Neural cell (in vitro differentiated cells): ENCODE data around the gene B3GALT6. TPM values are rescaled to one million over a fixed set of nuclear protein-coding genes. Genes with fewer than 3 reads are reported as not detected.

Source experiments
- H2AFZ ChIP-seq: fragments of 200-600, 300-800 bp; sonication (generic), shearing (Covaris generic); 2 replicates; pipeline ENCODE4 v1.6.0; 2014; ENCODE audit warnings: low read depth, mild to moderate bottlenecking, antibody characterized with exemption, low read length, moderate library complexity
- H3F3A ChIP-seq: fragments of 200-600 bp; shearing (Covaris generic); 2 replicates; pipeline ENCODE4 v1.6.1; 2016; ENCODE audit warnings: mild to moderate bottlenecking, moderate library complexity, mixed read lengths, antibody characterized with exemption, low read length; ENCODE audit not compliant: insufficient read depth, poor library complexity, severe bottlenecking
- H3K27ac ChIP-seq: fragments of 200-600, 300-800 bp; sonication (generic), shearing (Covaris generic); 2 replicates; pipeline ENCODE4 v1.5.1; 2014; ENCODE audit warnings: mild to moderate bottlenecking, low read length, moderate library complexity
- H3K27me3 ChIP-seq: fragments of 300-800, 200-600 bp; sonication (generic), shearing (Covaris generic); 2 replicates; pipeline ENCODE4 v1.6.0; 2014; ENCODE audit warnings: mild to moderate bottlenecking, low read depth, low read length, moderate library complexity; ENCODE audit not compliant: insufficient read depth
- H3K36me3 ChIP-seq: fragments of 300-800, 200-600 bp; sonication (generic), shearing (Covaris generic); 2 replicates; pipeline ENCODE4 v1.5.1; 2014; ENCODE audit warnings: mild to moderate bottlenecking, antibody characterized with exemption, low read length, moderate library complexity; ENCODE audit not compliant: insufficient read depth
- H3K4me2 ChIP-seq: fragments of 300-800, 200-600 bp; sonication (generic), shearing (Covaris generic); 2 replicates; pipeline ENCODE4 v1.6.0; 2014; ENCODE audit warnings: mild to moderate bottlenecking, low read length
- H3K4me3 ChIP-seq: fragments of 300-800, 200-600 bp; sonication (generic), shearing (Covaris generic); 2 replicates; pipeline ENCODE4 v1.5.1; 2014; ENCODE audit warnings: mild to moderate bottlenecking, low read length, moderate library complexity
- H3K79me2 ChIP-seq: fragments of 200-600 bp; shearing (Covaris generic); replicated peaks from 2 replicates; pipeline ENCODE4 v1.6.0; 2014; ENCODE audit warnings: mild to moderate bottlenecking, low read length, moderate library complexity; ENCODE audit not compliant: insufficient read depth
- H3K9ac ChIP-seq: fragments of 300-800, 200-600 bp; sonication (generic), shearing (Covaris generic); 2 replicates; pipeline ENCODE4 v1.6.1; 2016; ENCODE audit warnings: mild to moderate bottlenecking, low read length, mixed read lengths
- H3K9me2 ChIP-seq: fragments of 200-600 bp; shearing (Covaris generic); 2 replicates; pipeline ENCODE4 v1.6.1; 2016; ENCODE audit warnings: mild to moderate bottlenecking, low read length, mixed read lengths; ENCODE audit not compliant: insufficient read depth
- H3K9me3 ChIP-seq: fragments of 200-600, 300-800 bp; sonication (generic), shearing (Covaris generic); 2 replicates; pipeline ENCODE4 v1.6.1; 2016; ENCODE audit warnings: mild to moderate bottlenecking, mixed run types, low read length, moderate library complexity, mixed read lengths
- H4K20me1 ChIP-seq: fragments of 200-600 bp; shearing (Covaris generic); 2 replicates; pipeline ENCODE4 v1.6.1; 2016; ENCODE audit warnings: mild to moderate bottlenecking, mixed run types; ENCODE audit not compliant: insufficient read depth
- EP300 ChIP-seq: fragments of 450-650 bp; conservative IDR thresholded peaks from 2 replicates; pipeline ENCODE4 v1.6.1; 2014; ENCODE audit warnings: antibody characterized with exemption, mild to moderate bottlenecking, moderate library complexity; ENCODE audit not compliant: poor library complexity, severe bottlenecking
- EZH2 ChIP-seq: fragments of 200-600, 300-800 bp; shearing (Covaris generic), sonication (generic); IDR thresholded peaks from 2 replicates; pipeline ENCODE4 v1.6.1; 2014; ENCODE audit warnings: antibody characterized with exemption, low read length, borderline replicate concordance, mild to moderate bottlenecking; ENCODE audit not compliant: insufficient read depth, poor library complexity, severe bottlenecking
- MXI1 ChIP-seq: fragments of 450-650 bp; conservative IDR thresholded peaks from 2 replicates; pipeline ENCODE4 v1.6.1; 2014; ENCODE audit warnings: antibody characterized with exemption, mild to moderate bottlenecking; ENCODE audit not compliant: poor library complexity, severe bottlenecking
- POLR2AphosphoS5 ChIP-seq: IDR thresholded peaks from 2 replicates; pipeline ENCODE4 v1.6.1; 2012
- RAD21 ChIP-seq: fragments of 450-650 bp; conservative IDR thresholded peaks from 2 replicates; pipeline ENCODE4 v1.6.1; 2014; ENCODE audit warnings: antibody characterized with exemption, mild to moderate bottlenecking, moderate library complexity
- SMC3 ChIP-seq: fragments of 450-650 bp; conservative IDR thresholded peaks from 2 replicates; pipeline ENCODE4 v1.6.1; 2014; ENCODE audit warnings: antibody characterized with exemption, mild to moderate bottlenecking, moderate library complexity; ENCODE audit not compliant: poor library complexity
- TAF1 ChIP-seq: IDR thresholded peaks from 2 replicates; pipeline ENCODE4 v1.6.1; 2012; ENCODE audit warnings: low read depth
- polyA plus RNA-seq: library from polyadenylated mRNA; depleted of rRNA; stranded (reverse); fragments of >200 nt; gene quantifications from 2 replicates; pipeline ENCODE4 v1.2.3, GENCODE V29; 2014
- TF ChIP-seq, protein P1 (sequence below): IDR thresholded peaks from 2 replicates; pipeline ENCODE4 v1.6.1; 2012; ENCODE audit warnings: borderline replicate concordance
- TF ChIP-seq, protein P2 (sequence below): fragments of 450-650 bp; IDR thresholded peaks from 2 replicates; pipeline ENCODE4 v1.5.1; 2014; ENCODE audit warnings: antibody characterized with exemption, mild to moderate bottlenecking, moderate library complexity; ENCODE audit not compliant: poor library complexity, severe bottlenecking

The B3GALT6 gene
- polyA plus RNA-seq, 1 donor from 2014 or later = 46.5 TPM

DNA sequence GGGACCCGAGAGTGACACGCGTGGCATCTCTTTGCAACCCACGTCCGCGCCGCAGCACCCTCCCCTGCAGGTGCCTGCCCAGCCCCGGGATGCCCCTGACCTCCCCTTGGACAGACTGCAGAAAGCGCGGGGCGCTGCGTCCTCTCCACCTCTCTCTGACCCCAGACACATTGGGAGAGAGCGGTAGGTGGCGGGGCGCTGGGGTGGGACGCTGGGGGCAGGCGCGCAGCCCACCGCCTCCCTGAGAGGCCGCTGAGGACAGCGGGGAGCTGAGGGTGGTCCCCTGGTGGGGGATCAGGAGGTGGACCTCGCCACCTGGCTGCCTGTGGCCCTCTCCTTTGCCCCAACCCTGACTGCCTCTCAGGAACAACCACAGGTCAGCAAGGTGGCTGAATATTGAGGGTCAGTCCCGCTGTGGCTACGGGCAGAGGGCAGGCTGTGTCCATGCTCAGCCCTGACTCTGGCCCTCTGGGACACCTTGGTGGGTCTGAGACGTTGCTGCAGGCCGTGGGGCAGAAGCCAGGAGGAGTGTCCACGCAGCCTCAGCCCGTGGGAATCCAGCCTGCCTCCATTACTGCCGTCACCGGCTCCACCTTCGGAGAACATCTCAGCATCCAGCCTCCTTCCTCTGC is 42.4 kb downstream of the B3GALT6 start:
- Histone ChIP-seq H3K9me3 (no peaks in the 10 kb centered on the region), H2AFZ (peak overlapping the region; percentile 83), H3K4me2 (peak overlapping the region; percentile 43), H3K36me3 (no peaks in the 10 kb centered on the region), H3F3A (no peaks in the 10 kb centered on the region), H3K9ac (peak overlapping the region; percentile 88), H3K9me2 (no peaks in the 10 kb centered on the region), H3K27ac (peak overlapping the region; percentile 64), H3K79me2 (peaks cover 37% of the 10 kb centered on the region), H4K20me1 (no peaks in the 10 kb centered on the region), H3K27me3 (no peaks in the 10 kb centered on the region), H3K4me3 (peak overlapping the region; percentile 95)
- TF ChIP-seq SMC3 = no peak
- TF ChIP-seq, protein P1, sequence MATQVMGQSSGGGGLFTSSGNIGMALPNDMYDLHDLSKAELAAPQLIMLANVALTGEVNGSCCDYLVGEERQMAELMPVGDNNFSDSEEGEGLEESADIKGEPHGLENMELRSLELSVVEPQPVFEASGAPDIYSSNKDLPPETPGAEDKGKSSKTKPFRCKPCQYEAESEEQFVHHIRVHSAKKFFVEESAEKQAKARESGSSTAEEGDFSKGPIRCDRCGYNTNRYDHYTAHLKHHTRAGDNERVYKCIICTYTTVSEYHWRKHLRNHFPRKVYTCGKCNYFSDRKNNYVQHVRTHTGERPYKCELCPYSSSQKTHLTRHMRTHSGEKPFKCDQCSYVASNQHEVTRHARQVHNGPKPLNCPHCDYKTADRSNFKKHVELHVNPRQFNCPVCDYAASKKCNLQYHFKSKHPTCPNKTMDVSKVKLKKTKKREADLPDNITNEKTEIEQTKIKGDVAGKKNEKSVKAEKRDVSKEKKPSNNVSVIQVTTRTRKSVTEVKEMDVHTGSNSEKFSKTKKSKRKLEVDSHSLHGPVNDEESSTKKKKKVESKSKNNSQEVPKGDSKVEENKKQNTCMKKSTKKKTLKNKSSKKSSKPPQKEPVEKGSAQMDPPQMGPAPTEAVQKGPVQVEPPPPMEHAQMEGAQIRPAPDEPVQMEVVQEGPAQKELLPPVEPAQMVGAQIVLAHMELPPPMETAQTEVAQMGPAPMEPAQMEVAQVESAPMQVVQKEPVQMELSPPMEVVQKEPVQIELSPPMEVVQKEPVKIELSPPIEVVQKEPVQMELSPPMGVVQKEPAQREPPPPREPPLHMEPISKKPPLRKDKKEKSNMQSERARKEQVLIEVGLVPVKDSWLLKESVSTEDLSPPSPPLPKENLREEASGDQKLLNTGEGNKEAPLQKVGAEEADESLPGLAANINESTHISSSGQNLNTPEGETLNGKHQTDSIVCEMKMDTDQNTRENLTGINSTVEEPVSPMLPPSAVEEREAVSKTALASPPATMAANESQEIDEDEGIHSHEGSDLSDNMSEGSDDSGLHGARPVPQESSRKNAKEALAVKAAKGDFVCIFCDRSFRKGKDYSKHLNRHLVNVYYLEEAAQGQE = no peak
- TF ChIP-seq, protein P2, sequence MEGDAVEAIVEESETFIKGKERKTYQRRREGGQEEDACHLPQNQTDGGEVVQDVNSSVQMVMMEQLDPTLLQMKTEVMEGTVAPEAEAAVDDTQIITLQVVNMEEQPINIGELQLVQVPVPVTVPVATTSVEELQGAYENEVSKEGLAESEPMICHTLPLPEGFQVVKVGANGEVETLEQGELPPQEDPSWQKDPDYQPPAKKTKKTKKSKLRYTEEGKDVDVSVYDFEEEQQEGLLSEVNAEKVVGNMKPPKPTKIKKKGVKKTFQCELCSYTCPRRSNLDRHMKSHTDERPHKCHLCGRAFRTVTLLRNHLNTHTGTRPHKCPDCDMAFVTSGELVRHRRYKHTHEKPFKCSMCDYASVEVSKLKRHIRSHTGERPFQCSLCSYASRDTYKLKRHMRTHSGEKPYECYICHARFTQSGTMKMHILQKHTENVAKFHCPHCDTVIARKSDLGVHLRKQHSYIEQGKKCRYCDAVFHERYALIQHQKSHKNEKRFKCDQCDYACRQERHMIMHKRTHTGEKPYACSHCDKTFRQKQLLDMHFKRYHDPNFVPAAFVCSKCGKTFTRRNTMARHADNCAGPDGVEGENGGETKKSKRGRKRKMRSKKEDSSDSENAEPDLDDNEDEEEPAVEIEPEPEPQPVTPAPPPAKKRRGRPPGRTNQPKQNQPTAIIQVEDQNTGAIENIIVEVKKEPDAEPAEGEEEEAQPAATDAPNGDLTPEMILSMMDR = no peak
- no peak for TF ChIP-seq EZH2
- no peak for TF ChIP-seq MXI1
- no peak for TF ChIP-seq POLR2AphosphoS5
- TF ChIP-seq EP300 = no peak
- no peak for TF ChIP-seq RAD21
- TF ChIP-seq TAF1 = no peak

DNA sequence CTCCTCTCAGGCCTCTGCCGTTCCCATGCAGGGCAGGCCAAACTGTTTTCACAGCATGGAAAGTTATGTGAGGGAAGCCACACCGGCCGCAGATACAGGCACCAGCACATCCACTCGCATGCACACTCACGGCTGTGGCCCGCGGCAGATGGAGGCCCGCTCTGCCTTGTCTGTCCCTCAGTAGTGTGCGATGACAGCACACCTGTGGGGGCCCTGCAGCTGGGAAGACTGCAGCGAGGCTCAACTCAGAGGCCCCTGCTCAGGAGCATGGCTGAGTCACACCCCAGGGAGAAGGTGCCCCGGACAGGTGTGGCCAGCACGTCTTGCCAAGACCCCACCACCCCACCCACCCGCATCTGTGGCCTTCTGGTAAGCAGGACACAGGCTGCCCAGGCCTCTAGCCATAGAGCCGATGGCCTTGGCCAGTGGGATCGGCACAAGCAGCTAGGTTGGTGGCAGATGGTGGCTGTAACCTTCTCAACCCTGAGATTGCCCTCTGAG is 42.9 kb downstream of the B3GALT6 start:
- peak overlapping the region; percentile 88 for H3K9ac ChIP-seq
- H3K27me3 ChIP-seq = no peaks in the 10 kb centered on the region
- H3K79me2 ChIP-seq = peaks cover 33% of the 10 kb centered on the region
- no peaks in the 10 kb centered on the region for H3K9me3 ChIP-seq
- no peak overlapping the region for H3K4me2 ChIP-seq
- no peak overlapping the region for H2AFZ ChIP-seq
- no peaks in the 10 kb centered on the region for H3K36me3 ChIP-seq
- no peak overlapping the region for H3K27ac ChIP-seq
- TF ChIP-seq EP300 (no peak), MXI1 (no peak), POLR2AphosphoS5 (no peak), SMC3 (no peak), EZH2 (no peak), RAD21 (no peak)
- TF ChIP-seq, protein P1 = no peak
- TF ChIP-seq, protein P2 = no peak
- H4K20me1 ChIP-seq = no peaks in the 10 kb centered on the region
- peak overlapping the region; percentile 95 for H3K4me3 ChIP-seq
- no peaks in the 10 kb centered on the region for H3K9me2 ChIP-seq
- no peaks in the 10 kb centered on the region for H3F3A ChIP-seq
